MM.1S (cell line): ENCODE results near the gene RAET1L.

Source experiments
- DNase-seq: peaks from one replicate; pipeline ENCODE4 v3.0.0-alpha.2; 2015
- H2AFZ ChIP-seq: fragments of 300-600 bp; sonication (generic); 2 replicates; pipeline ENCODE4 v1.6.0; 2016; ENCODE audit warnings: antibody characterized with exemption, low read length
- H3F3A ChIP-seq: fragments of 300-600 bp; sonication (generic); 2 replicates; pipeline ENCODE4 v1.6.1; 2016; ENCODE audit warnings: mild to moderate bottlenecking, antibody characterized with exemption, low read length, moderate library complexity, mixed read lengths; ENCODE audit not compliant: insufficient read depth
- H3K27ac ChIP-seq: fragments of 300-600 bp; sonication (generic); 2 replicates; pipeline ENCODE4 v1.5.1; 2016; ENCODE audit warnings: mild to moderate bottlenecking, low read length
- H3K27me3 ChIP-seq: fragments of 300-600 bp; sonication (generic); replicated peaks from 2 replicates; pipeline ENCODE4 v1.6.0; 2016; ENCODE audit warnings: low read length; ENCODE audit not compliant: insufficient read depth
- H3K36me3 ChIP-seq: fragments of 300-600 bp; sonication (generic); replicated peaks from 2 replicates; pipeline ENCODE4 v1.6.1; 2016; ENCODE audit warnings: mild to moderate bottlenecking, low read length, mixed read lengths; ENCODE audit not compliant: insufficient read depth
- H3K4me1 ChIP-seq: fragments of 300-600 bp; sonication (generic); 2 replicates; pipeline ENCODE4 v1.6.1; 2016; ENCODE audit warnings: low read length, mixed read lengths
- H3K4me2 ChIP-seq: fragments of 300-600 bp; sonication (generic); 2 replicates; pipeline ENCODE4 v1.6.0; 2016; ENCODE audit warnings: low read depth, low read length
- H3K4me3 ChIP-seq: fragments of 300-600 bp; sonication (generic); 2 replicates; pipeline ENCODE4 v1.5.1; 2016; ENCODE audit warnings: low read length, mixed read lengths
- H3K79me2 ChIP-seq: fragments of 300-600 bp; sonication (generic); 2 replicates; pipeline ENCODE4 v1.6.1; 2016; ENCODE audit warnings: mixed run types, low read length, mixed read lengths
- H3K9ac ChIP-seq: fragments of 300-600 bp; sonication (generic); 2 replicates; pipeline ENCODE4 v1.6.1; 2016; ENCODE audit warnings: low read length, mixed read lengths
- H3K9me2 ChIP-seq: fragments of 300-600 bp; sonication (generic); replicated peaks from 2 replicates; pipeline ENCODE4 v1.6.1; 2016; ENCODE audit warnings: mild to moderate bottlenecking, low read length, mixed read lengths; ENCODE audit not compliant: insufficient read depth
- H3K9me3 ChIP-seq: fragments of 300-600 bp; sonication (generic); replicated peaks from 2 replicates; pipeline ENCODE4 v1.6.1; 2016; ENCODE audit warnings: mild to moderate bottlenecking, low read length, mixed read lengths; ENCODE audit not compliant: insufficient read depth
- H4K20me1 ChIP-seq: fragments of 300-600 bp; sonication (generic); 2 replicates; pipeline ENCODE4 v1.6.1; 2016; ENCODE audit warnings: mild to moderate bottlenecking, low read length, moderate library complexity, mixed read lengths; ENCODE audit not compliant: insufficient read depth
- EZH2 ChIP-seq: fragments of 300-600 bp; sonication (generic); optimal IDR thresholded peaks from 2 replicates; pipeline ENCODE3; 2017; ENCODE audit warnings: low read depth, mild to moderate bottlenecking, antibody characterized with exemption, low read length, mixed read lengths
- EZH2phosphoT487 ChIP-seq: fragments of 300-600 bp; sonication (generic); IDR thresholded peaks from 2 replicates; pipeline ENCODE4 v1.6.1; 2018; ENCODE audit warnings: antibody characterized with exemption, low read length
- TF ChIP-seq, protein P1 (sequence below): fragments of 300-600 bp; sonication (generic); IDR thresholded peaks from 2 replicates; pipeline ENCODE4 v1.5.1; 2016; ENCODE audit warnings: antibody characterized with exemption, low read length, mixed read lengths

The RAET1L gene

DNA sequence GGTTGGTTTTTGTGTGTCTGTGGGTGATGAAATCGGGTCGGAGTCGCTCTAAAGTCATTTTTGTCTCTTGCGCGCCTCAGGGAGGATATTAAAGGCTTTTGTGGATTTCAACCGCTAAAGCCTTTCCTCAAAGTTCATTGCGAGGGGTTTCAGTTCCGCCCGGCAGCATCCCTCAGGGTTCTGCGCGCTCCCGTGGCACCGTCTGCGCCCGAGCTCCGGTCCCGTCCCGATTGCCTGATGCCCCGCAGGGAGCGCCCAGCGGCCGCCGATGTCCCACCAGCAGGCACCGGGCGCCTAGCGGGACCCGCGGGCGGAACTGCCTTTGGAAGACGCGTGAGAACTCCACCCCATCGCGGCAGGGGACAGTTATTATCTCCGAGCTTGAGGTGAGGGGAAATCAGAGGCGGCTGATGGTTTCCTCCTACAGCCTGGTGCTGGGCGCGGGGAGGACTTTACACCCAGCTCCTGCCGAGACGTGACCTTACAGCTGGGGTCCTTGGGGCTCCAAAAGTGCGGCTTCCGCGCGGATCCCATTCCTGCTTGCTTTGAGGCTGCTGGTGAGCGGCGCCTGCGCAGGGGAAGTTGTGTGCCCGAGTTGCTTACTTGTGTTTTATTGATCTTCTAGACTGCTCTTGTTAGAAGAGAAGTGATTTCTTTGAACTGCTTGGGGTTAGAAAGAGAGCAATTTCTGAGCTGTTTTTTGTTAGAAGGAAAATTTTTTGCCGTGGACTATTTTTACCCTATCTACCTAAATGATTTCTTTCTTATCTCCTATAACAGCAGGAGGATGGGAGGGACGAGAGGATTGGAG, 34.5 kb downstream of the RAET1L start:
- no peaks in the 10 kb centered on the region for H3F3A ChIP-seq
- no peak overlapping the region for H3K27ac ChIP-seq
- H3K79me2 ChIP-seq: no peaks in the 10 kb centered on the region
- H3K4me3 ChIP-seq: peak overlapping the region; percentile 47
- no peaks in the 10 kb centered on the region for H3K4me1 ChIP-seq
- TF ChIP-seq EZH2phosphoT487 (no peak), EZH2 (no peak)
- TF ChIP-seq, protein P1, sequence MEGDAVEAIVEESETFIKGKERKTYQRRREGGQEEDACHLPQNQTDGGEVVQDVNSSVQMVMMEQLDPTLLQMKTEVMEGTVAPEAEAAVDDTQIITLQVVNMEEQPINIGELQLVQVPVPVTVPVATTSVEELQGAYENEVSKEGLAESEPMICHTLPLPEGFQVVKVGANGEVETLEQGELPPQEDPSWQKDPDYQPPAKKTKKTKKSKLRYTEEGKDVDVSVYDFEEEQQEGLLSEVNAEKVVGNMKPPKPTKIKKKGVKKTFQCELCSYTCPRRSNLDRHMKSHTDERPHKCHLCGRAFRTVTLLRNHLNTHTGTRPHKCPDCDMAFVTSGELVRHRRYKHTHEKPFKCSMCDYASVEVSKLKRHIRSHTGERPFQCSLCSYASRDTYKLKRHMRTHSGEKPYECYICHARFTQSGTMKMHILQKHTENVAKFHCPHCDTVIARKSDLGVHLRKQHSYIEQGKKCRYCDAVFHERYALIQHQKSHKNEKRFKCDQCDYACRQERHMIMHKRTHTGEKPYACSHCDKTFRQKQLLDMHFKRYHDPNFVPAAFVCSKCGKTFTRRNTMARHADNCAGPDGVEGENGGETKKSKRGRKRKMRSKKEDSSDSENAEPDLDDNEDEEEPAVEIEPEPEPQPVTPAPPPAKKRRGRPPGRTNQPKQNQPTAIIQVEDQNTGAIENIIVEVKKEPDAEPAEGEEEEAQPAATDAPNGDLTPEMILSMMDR: no peak
- H3K9me2 ChIP-seq: no peaks in the 10 kb centered on the region
- H2AFZ ChIP-seq: no peak overlapping the region
- DNase-seq: peak; percentile 6
- peaks cover 59% of the 10 kb centered on the region for H3K27me3 ChIP-seq
- H3K36me3 ChIP-seq: no peaks in the 10 kb centered on the region
- H3K9ac ChIP-seq: no peak overlapping the region
- no peaks in the 10 kb centered on the region for H3K9me3 ChIP-seq
- H3K4me2 ChIP-seq: peak overlapping the region; percentile 74
- no peaks in the 10 kb centered on the region for H4K20me1 ChIP-seq

DNA sequence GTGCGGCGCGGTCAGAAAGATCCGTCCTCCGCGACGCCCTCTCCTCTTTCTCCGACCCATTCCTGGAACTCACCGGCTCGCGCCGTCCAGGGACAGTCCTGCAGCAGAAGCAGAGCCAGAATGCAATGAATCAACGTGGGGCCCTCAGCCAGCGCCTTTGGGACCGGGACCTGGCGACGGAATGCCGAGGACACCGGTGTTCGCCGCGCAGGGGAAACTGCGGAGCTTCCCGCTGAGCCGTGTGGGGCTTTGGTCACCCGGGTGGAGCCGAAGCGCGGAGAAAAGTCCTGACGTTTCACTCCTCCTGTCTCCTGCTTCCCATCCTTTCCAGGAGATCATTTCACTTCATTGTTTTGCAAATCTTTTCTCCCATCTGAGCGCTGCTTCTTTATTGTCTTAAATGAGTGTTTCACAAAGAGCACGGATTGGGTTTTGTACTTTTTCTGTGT, 35.1 kb downstream of the RAET1L start:
- TF ChIP-seq, protein P1: no peak
- no peak for TF ChIP-seq EZH2phosphoT487
- no peak for TF ChIP-seq EZH2
- H3K9me2 ChIP-seq: no peaks in the 10 kb centered on the region
- H3K27ac ChIP-seq: no peak overlapping the region
- H3K27me3 ChIP-seq: peaks cover 66% of the 10 kb centered on the region
- H3K9ac ChIP-seq: no peak overlapping the region
- no peak for DNase-seq
- H3K36me3 ChIP-seq: no peaks in the 10 kb centered on the region
- H4K20me1 ChIP-seq: no peaks in the 10 kb centered on the region
- H3K4me1 ChIP-seq: no peaks in the 10 kb centered on the region
- H3K4me2 ChIP-seq: peak overlapping the region; percentile 74
- H3K79me2 ChIP-seq: no peaks in the 10 kb centered on the region
- no peaks in the 10 kb centered on the region for H3F3A ChIP-seq
- peak overlapping the region; percentile 47 for H3K4me3 ChIP-seq
- no peak overlapping the region for H2AFZ ChIP-seq
- no peaks in the 10 kb centered on the region for H3K9me3 ChIP-seq

DNA sequence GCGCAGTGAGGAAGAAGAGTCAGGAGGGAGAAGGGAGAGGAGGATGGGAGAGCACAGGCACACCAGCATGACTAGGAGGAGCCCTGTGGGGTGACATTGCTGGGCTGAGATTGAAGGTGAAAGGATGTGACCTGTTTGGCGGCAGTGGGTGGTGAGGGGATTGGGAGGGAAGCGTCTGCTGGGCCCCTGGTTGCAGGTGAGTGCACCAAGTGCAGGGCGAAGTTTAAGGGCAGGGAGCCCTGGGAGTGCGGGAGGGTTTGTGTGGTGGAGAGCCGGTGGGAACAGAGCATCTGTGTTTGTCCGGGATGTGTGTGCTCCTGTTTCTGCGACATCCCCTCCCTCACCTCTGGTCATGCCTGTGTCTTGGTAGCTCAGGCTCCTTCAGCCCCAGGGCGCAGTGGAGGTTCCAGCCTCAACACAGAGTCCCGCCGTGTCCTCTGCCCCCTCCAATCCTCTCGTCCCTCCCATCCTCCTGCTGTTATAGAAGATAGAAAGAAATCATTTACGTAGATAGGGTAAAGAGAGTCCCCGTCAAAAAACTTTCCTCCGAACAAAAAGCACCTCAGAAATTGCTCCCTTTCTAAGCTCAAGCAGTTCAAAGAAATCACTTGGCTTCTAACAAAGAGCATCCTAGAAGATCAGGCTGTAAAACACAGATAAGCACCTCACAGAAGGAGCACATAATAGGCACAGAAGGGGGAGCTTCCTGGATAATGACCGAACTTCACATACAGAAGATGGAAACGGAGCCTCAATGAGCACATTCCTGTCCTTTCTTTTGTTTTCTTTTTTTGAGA, 36.6 kb downstream of the RAET1L start:
- H3K27me3 ChIP-seq: peaks cover 74% of the 10 kb centered on the region
- H4K20me1 ChIP-seq: no peaks in the 10 kb centered on the region
- no peak for DNase-seq
- H3K9ac ChIP-seq: no peak overlapping the region
- H3K9me3 ChIP-seq: no peaks in the 10 kb centered on the region
- TF ChIP-seq, protein P1: no peak
- TF ChIP-seq EZH2phosphoT487 (no peak), EZH2 (no peak)
- H2AFZ ChIP-seq: no peak overlapping the region
- no peaks in the 10 kb centered on the region for H3K79me2 ChIP-seq
- H3K27ac ChIP-seq: no peak overlapping the region
- H3F3A ChIP-seq: no peaks in the 10 kb centered on the region
- H3K4me3 ChIP-seq: no peak overlapping the region
- H3K4me1 ChIP-seq: no peaks in the 10 kb centered on the region
- H3K4me2 ChIP-seq: no peak overlapping the region
- H3K36me3 ChIP-seq: no peaks in the 10 kb centered on the region
- no peaks in the 10 kb centered on the region for H3K9me2 ChIP-seq
